Progenitor cell of endocrine pancreas (in vitro differentiated cells): ENCODE measurements around the gene MTA2. TPM values are rescaled to one million over a fixed set of nuclear protein-coding genes. Genes with fewer than 3 reads are reported as not detected.
A peak's percentile ranks its signal among the peaks of the same experiment; 100 is the strongest.

Source experiments
- DNase-seq: peaks from one replicate; pipeline ENCODE4 v3.0.0; 2021; ENCODE audit warnings: low spot score; ENCODE audit not compliant: unreplicated experiment
- H3K27ac Mint-ChIP-seq: 2 replicates; pipeline ENCODE4 v1.8.0; 2021; ENCODE audit warnings: mild to moderate bottlenecking, moderate library complexity, mixed read lengths
- H3K27me3 Mint-ChIP-seq: 2 replicates; pipeline ENCODE4 v1.8.0; 2021; ENCODE audit warnings: mixed read lengths
- H3K36me3 Mint-ChIP-seq: 2 replicates; pipeline ENCODE4 v1.8.0; 2022; ENCODE audit warnings: mixed read lengths; ENCODE audit not compliant: insufficient read depth
- H3K4me1 Mint-ChIP-seq: 2 replicates; pipeline ENCODE4 v1.8.0; 2021; ENCODE audit warnings: low read depth, mixed read lengths
- H3K4me3 Mint-ChIP-seq: 2 replicates; pipeline ENCODE4 v1.8.0; 2021; ENCODE audit warnings: low read depth, mild to moderate bottlenecking, moderate library complexity, mixed read lengths
- H3K9me3 Mint-ChIP-seq: 2 replicates; pipeline ENCODE4 v1.8.0; 2021; ENCODE audit warnings: low read depth, mixed read lengths
- CTCF ChIP-seq: fragments of 200-600 bp; sonication (generic); IDR thresholded peaks from one replicate; pipeline ENCODE4 v1.5.0; 2021; ENCODE audit warnings: antibody characterized with exemption, mild to moderate bottlenecking; ENCODE audit not compliant: unreplicated experiment
- total RNA-seq: library from RNA; stranded (reverse); gene quantifications from 2 replicates; pipeline ENCODE4 v1.2.1, GENCODE V29; 2021

MTA2 gene
- total RNA-seq, 1 donor from 2014 or later = 134 TPM

- peaks cover 32% of the 10 kb centered on the region for H3K36me3 Mint-ChIP-seq
Observed at GRCh38 chr11:62599901-62600300, 1.8 kb downstream of the MTA2 start.

GRCh38 chr11:62599069-62599696, 2.5 kb downstream of the MTA2 start:
- H3K4me1 Mint-ChIP-seq = peaks cover 27% of the 10 kb centered on the region
- TF ChIP-seq CTCF = no peak
- peak overlapping the region; percentile 88 for H3K27ac Mint-ChIP-seq
- peaks cover 19% of the 10 kb centered on the region for H3K27me3 Mint-ChIP-seq
- peak; percentile 45 for DNase-seq
- H3K4me3 Mint-ChIP-seq = peak overlapping the region; percentile 90
- H3K9me3 Mint-ChIP-seq = no peaks in the 10 kb centered on the region
- peaks cover 35% of the 10 kb centered on the region for H3K36me3 Mint-ChIP-seq

More at GRCh38 chr11:62599901-62600300, 1.8 kb downstream of the MTA2 start:
- peaks cover 31% of the 10 kb centered on the region for H3K4me1 Mint-ChIP-seq
- no peak for TF ChIP-seq CTCF
- H3K27me3 Mint-ChIP-seq = peaks cover 19% of the 10 kb centered on the region
- DNase-seq = no peak
- H3K27ac Mint-ChIP-seq = peak overlapping the region; percentile 95
- H3K9me3 Mint-ChIP-seq = no peaks in the 10 kb centered on the region
- peak overlapping the region; percentile 90 for H3K4me3 Mint-ChIP-seq

GRCh38 chr11:62595124-62595523, 6.5 kb downstream of the MTA2 start:
- H3K4me3 Mint-ChIP-seq = no peak overlapping the region
- no peaks in the 10 kb centered on the region for H3K9me3 Mint-ChIP-seq
- peaks cover 22% of the 10 kb centered on the region for H3K4me1 Mint-ChIP-seq
- no peaks in the 10 kb centered on the region for H3K27me3 Mint-ChIP-seq
- no peak for DNase-seq
- H3K27ac Mint-ChIP-seq = no peak overlapping the region
- peaks cover 38% of the 10 kb centered on the region for H3K36me3 Mint-ChIP-seq
- no peak for TF ChIP-seq CTCF

DNA sequence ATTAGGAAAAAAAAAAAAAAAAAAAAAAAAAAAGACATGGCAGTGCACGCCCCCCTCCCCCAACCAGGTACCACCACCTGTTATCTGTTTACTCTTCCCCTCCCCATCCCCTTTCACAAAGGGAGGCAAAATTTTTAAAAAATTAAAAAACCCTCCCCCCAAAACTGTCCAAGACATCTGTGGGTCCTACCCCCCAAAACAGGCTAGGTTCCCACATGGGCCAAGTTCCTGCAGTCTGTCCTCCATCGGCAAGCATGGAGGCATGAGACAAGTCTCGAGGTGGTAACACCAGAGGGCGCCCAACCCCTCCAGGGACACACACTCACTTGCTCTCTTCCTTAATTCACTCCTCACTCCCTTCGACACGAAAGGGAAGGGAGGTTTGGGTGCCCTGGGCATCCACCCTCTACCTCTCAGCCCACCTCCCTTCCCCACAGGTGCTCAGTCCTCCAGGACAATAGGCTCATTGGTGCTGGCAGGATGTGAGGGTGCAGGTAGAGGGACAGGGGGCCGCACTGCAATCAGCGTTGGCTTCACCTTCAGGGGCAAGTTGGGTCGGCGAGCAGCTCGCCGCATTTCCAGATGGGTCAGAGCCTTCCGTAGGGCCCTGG, 8.1 kb downstream of the MTA2 start:
- Mint-ChIP-seq H3K36me3 (peaks cover 26% of the 10 kb centered on the region), H3K4me3 (peak overlapping the region; percentile 66), H3K4me1 (peaks cover 13% of the 10 kb centered on the region), H3K27ac (no peak overlapping the region), H3K27me3 (no peaks in the 10 kb centered on the region), H3K9me3 (no peaks in the 10 kb centered on the region)
- no peak for DNase-seq
- peak; percentile 60 for TF ChIP-seq CTCF

DNA sequence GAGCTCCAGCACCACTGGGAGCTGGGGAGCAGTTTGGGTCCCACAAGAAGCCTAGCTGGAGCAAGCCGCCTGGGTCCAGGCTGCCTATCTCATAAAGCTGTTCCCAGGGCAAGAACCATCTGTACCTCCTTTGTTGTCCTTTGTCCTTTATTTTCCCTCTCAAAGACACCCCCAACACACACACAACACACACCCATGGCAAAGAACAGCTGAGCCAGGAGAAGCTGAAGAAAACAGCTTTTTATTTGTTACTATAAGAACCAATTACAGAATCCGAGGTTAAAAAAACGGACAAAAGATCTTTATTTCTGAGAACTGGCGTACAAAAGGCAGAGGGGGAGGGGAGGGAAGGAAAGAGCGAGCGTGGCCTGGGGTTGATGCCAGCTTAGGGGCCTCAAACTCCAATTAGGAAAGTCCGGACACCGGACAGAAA, 8.7 kb downstream of the MTA2 start:
- no peak for DNase-seq
- H3K27ac Mint-ChIP-seq = no peak overlapping the region
- no peaks in the 10 kb centered on the region for H3K27me3 Mint-ChIP-seq
- peaks cover 26% of the 10 kb centered on the region for H3K36me3 Mint-ChIP-seq
- no peak overlapping the region for H3K4me3 Mint-ChIP-seq
- TF ChIP-seq CTCF = no peak
- no peaks in the 10 kb centered on the region for H3K9me3 Mint-ChIP-seq
- peaks cover 13% of the 10 kb centered on the region for H3K4me1 Mint-ChIP-seq
